ENCODE results near the gene RNF121.

GRCh38 chr11:71986131-71986530 is 57.3 kb downstream of the RNF121 start:
- TF ChIP-seq CTCF (IDR thresholded peaks at IDR 0.05) (no peak), POLR2A (IDR thresholded peaks at IDR 0.05; ENCODE audit: low read depth) (no peak), POLR2AphosphoS5 (IDR thresholded peaks at IDR 0.05) (no peak), EP300 (IDR thresholded peaks at IDR 0.05) (no peak)

All from esophagus muscularis mucosa (tissue), 4 donors.